Panc1 (cell line): Measurements from ENCODE around the gene LYZ. TPM values are rescaled to one million over a fixed set of nuclear protein-coding genes. Genes with fewer than 3 reads are reported as not detected.
A peak's percentile ranks its signal among the peaks of the same experiment; 100 is the strongest.

Source experiments
- ATAC-seq: fragments of 200-7000 bp; cut with Tn5 transposase; 2 replicates; pipeline ENCODE4 v1.9.1; 2020; ENCODE audit warnings: mild to moderate bottlenecking, moderate library complexity
- BruUV-seq: library from RNA; stranded (reverse); fragments of 400-500 nt; replicated peaks from 2 replicates; lab custom pipeline; 2021; lab: Mats Ljungman, UMichigan
- CTCF ChIA-PET: fragments of 300-600 bp; sonication (Branson Sonifier 250); formaldehyde crosslinking; loops from one replicate; lab custom pipeline; 2022; ENCODE audit warnings: antibody characterized with exemption; lab: Charles Lee
- POLR2A ChIA-PET: fragments of 300-600 bp; sonication (Branson Sonifier 250); formaldehyde crosslinking; loops from one replicate; lab custom pipeline; 2022; ENCODE audit warnings: antibody characterized with exemption; lab: Charles Lee
- DNase-seq: peaks from one replicate; pipeline ENCODE4 v3.0.0-alpha.2; 2010; ENCODE audit warnings: low read depth, low spot score
- H3K27ac ChIP-seq: 2 replicates; pipeline ENCODE4 v1.5.1; 2011; ENCODE audit warnings: mild to moderate bottlenecking, low read length, inconsistent platforms
- H3K27me3 ChIP-seq: fragments of 200-500 bp; sonication (Bioruptor generic); 2 replicates; pipeline ENCODE4 v1.6.0; 2014; ENCODE audit warnings: low read length, inconsistent platforms; ENCODE audit not compliant: control insufficient read depth, insufficient read depth
- H3K36me3 ChIP-seq: fragments of 200-500 bp; sonication (Bioruptor generic); 2 replicates; pipeline ENCODE4 v1.5.1; 2014; ENCODE audit warnings: inconsistent platforms, mild to moderate bottlenecking, low read length, moderate library complexity; ENCODE audit not compliant: control insufficient read depth, insufficient read depth
- H3K4me1 ChIP-seq: 2 replicates; pipeline ENCODE4 v1.5.1; 2011; ENCODE audit warnings: inconsistent platforms, mild to moderate bottlenecking, low read length, moderate library complexity; ENCODE audit not compliant: control insufficient read depth, insufficient read depth
- H3K4me3 ChIP-seq, 2 experiments: 2 replicates each; pipeline ENCODE4 v1.5.1; 2011 to 2012; ENCODE audit warnings: low read depth in 2 of 2, low read length in 2 of 2, mild to moderate bottlenecking in 2 of 2, inconsistent platforms in 1 of 2, moderate library complexity in 1 of 2
- H3K9me3 ChIP-seq: fragments of 200-500 bp; sonication (Bioruptor generic); 2 replicates; pipeline ENCODE4 v1.5.1; 2014; ENCODE audit warnings: low read depth, mild to moderate bottlenecking, inconsistent platforms, low read length, moderate library complexity; ENCODE audit not compliant: control insufficient read depth, insufficient read depth
- POLR2AphosphoS5 ChIP-seq: IDR thresholded peaks from 2 replicates; pipeline ENCODE4 v1.6.1; 2012; ENCODE audit warnings: mild to moderate bottlenecking, low read depth, low read length, moderate library complexity
- SIN3A ChIP-seq: IDR thresholded peaks from 2 replicates; pipeline ENCODE4 v1.6.1; 2012; ENCODE audit warnings: low read depth, mild to moderate bottlenecking, low read length, moderate library complexity, borderline replicate concordance; ENCODE audit not compliant: insufficient read depth
- TCF7L2 ChIP-seq: IDR thresholded peaks from 2 replicates; pipeline ENCODE4 v1.6.1; 2011; ENCODE audit warnings: mild to moderate bottlenecking, low read depth, low read length, inconsistent platforms
- in situ Hi-C: cut with HindIII; loops from 2 replicates; pipeline ENCODE4 v1.10.0; 2016; ENCODE audit warnings: low sequenced_read_pairs, low pct_unique_long_range_greater_than_20kb
- intact Hi-C: fragments of 100-400 bp; cut with micrococcal nuclease; formaldehyde crosslinking; loops from one replicate; pipeline ENCODE4 v1.10.0; 2022; ENCODE audit not compliant: unreplicated experiment
- total RNA-seq: library from RNA; stranded (reverse); gene quantifications from one replicate; pipeline ENCODE4 v1.2.1, GENCODE V29; 2021; ENCODE audit not compliant: unreplicated experiment
- TF ChIP-seq, protein P1 (sequence below): fragments of 450-650 bp; IDR thresholded peaks from 2 replicates; pipeline ENCODE4 v1.5.1; 2017; ENCODE audit warnings: mild to moderate bottlenecking
- TF ChIP-seq, protein P2 (sequence below), 2 experiments: IDR thresholded peaks; 2 replicates each; pipeline ENCODE4 v1.6.1; 2011 to 2012; ENCODE audit warnings: low read depth in 2 of 2, control low read depth in 1 of 2, low read length in 1 of 2, mild to moderate bottlenecking in 1 of 2, moderate library complexity in 1 of 2; ENCODE audit not compliant: insufficient read depth in 1 of 2

LYZ gene
- total RNA-seq, 1 experiment from 2014 or later, result 1.1 TPM

DNA sequence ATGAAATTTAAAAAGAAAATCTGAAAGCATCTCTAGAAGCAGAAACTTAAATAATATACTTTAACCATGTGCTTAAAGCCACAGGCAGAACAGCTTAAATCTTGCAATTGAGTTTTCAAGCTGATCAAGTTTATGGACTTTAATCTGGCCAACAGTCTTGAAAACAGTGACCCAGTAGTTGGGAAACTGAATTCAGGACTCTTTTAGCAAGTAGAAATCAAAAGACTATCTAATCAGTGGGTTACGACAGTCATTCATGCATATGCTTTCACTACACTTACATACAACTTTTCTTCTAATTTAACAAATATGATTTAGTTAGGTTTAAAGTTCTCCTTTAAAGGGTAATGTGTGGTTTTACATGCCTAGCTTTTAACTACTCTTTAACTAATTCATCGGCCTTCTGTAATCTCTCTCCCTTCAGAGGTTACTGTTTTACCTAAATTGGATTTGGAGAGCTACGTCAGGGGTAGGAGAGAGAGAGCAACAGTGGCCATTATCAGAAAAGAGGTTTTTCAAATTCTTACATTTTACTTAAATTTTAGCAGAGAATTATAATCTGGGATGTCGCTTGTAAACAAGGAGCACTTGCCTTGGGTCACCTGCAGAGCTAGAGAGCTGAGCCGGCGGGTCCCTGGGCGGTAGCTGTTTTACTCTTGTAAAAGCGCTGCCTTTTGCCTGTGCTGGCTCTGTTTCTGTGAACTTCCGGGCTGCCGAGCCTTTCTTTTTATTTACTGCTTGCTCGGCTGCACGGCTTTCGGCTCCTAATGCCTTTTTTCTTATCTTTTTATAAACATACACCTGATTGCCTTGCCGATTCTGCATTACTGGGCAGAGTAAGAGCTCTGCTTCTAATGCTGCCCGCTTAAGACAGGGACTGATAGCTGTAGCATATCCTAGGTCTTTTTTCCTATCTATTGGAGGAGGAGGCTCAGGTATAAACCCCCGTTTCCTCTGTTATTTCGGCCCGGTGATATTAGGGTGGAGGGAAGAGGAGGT, 17.4 kb upstream of the LYZ start:
- DNase-seq (no peak), ATAC-seq (peak; percentile 77)
- CTCF ChIA-PET, result no interaction called here
- in situ Hi-C loops (no loop called here), intact Hi-C loops (no loop called here)
- no peak for TF ChIP-seq POLR2AphosphoS5
- TF ChIP-seq, protein P1, sequence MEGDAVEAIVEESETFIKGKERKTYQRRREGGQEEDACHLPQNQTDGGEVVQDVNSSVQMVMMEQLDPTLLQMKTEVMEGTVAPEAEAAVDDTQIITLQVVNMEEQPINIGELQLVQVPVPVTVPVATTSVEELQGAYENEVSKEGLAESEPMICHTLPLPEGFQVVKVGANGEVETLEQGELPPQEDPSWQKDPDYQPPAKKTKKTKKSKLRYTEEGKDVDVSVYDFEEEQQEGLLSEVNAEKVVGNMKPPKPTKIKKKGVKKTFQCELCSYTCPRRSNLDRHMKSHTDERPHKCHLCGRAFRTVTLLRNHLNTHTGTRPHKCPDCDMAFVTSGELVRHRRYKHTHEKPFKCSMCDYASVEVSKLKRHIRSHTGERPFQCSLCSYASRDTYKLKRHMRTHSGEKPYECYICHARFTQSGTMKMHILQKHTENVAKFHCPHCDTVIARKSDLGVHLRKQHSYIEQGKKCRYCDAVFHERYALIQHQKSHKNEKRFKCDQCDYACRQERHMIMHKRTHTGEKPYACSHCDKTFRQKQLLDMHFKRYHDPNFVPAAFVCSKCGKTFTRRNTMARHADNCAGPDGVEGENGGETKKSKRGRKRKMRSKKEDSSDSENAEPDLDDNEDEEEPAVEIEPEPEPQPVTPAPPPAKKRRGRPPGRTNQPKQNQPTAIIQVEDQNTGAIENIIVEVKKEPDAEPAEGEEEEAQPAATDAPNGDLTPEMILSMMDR, result no peak
- TF ChIP-seq TCF7L2, result no peak
- TF ChIP-seq SIN3A, result no peak
- TF ChIP-seq, protein P2, sequence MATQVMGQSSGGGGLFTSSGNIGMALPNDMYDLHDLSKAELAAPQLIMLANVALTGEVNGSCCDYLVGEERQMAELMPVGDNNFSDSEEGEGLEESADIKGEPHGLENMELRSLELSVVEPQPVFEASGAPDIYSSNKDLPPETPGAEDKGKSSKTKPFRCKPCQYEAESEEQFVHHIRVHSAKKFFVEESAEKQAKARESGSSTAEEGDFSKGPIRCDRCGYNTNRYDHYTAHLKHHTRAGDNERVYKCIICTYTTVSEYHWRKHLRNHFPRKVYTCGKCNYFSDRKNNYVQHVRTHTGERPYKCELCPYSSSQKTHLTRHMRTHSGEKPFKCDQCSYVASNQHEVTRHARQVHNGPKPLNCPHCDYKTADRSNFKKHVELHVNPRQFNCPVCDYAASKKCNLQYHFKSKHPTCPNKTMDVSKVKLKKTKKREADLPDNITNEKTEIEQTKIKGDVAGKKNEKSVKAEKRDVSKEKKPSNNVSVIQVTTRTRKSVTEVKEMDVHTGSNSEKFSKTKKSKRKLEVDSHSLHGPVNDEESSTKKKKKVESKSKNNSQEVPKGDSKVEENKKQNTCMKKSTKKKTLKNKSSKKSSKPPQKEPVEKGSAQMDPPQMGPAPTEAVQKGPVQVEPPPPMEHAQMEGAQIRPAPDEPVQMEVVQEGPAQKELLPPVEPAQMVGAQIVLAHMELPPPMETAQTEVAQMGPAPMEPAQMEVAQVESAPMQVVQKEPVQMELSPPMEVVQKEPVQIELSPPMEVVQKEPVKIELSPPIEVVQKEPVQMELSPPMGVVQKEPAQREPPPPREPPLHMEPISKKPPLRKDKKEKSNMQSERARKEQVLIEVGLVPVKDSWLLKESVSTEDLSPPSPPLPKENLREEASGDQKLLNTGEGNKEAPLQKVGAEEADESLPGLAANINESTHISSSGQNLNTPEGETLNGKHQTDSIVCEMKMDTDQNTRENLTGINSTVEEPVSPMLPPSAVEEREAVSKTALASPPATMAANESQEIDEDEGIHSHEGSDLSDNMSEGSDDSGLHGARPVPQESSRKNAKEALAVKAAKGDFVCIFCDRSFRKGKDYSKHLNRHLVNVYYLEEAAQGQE (IDR thresholded peaks at IDR 0.05; ENCODE audit: insufficient read depth in 1 of 2, low read depth in 2 of 2, low read length in 1 of 2), result no peak
- POLR2A ChIA-PET, result interaction anchor here (0.6 kb wide), 1 partner anchor 1260 kb away, joined by 3 read pairs; no protein-coding TSS in a partner anchor
- H3K27me3 ChIP-seq, result peaks cover 15% of the 10 kb centered on the region
- H3K4me1 ChIP-seq, result peaks cover 6% of the 10 kb centered on the region; the same call in 1 of the 2 replicates
- BruUV-seq, result no TSS peak
- H3K9me3 ChIP-seq, result no peaks in the 10 kb centered on the region
- peak overlapping the region; percentile 17 to 42 for H3K4me3 ChIP-seq
- no peaks in the 10 kb centered on the region for H3K36me3 ChIP-seq
- H3K27ac ChIP-seq, result no peak overlapping the region

DNA sequence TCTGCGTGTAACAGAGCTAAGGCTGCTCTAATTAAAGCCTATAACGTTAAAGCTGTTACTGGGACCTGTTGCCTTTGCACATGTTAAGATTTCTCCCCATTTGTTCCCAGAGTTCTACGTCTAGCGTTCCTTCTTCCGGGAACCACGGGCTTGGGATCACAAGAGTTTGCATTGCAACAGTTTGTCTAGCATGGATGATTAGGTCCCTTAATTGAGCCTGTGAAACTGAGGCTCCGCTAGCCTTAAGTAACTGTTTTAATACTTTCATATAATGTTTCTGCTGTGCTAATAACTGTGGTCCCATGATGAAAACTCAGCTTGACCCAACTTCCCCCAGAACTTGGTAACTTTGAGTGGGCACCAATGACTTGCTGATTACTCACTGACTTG, 16.7 kb upstream of the LYZ start:
- Histone ChIP-seq H3K4me1 (peaks cover 6% of the 10 kb centered on the region; the same call in 1 of the 2 replicates), H3K27ac (no peak overlapping the region), H3K4me3 (peak overlapping the region; percentile 17 to 42; a peak in 3 of 4 replicates), H3K9me3 (no peaks in the 10 kb centered on the region), H3K27me3 (peaks cover 15% of the 10 kb centered on the region), H3K36me3 (no peaks in the 10 kb centered on the region)
- no TSS peak for BruUV-seq
- TF ChIP-seq TCF7L2 (no peak), SIN3A (no peak), POLR2AphosphoS5 (no peak)
- TF ChIP-seq, protein P2 (IDR thresholded peaks at IDR 0.05; ENCODE audit: insufficient read depth in 1 of 2, low read depth in 2 of 2, low read length in 1 of 2), result no peak
- TF ChIP-seq, protein P1, result no peak
- CTCF ChIA-PET, result no interaction called here
- peak; percentile 68 for ATAC-seq
- intact Hi-C loops (no loop called here), in situ Hi-C loops (no loop called here)
- DNase-seq, result no peak
- POLR2A ChIA-PET, result no interaction called here
